GM18508 (cell line): Measurements from ENCODE around the gene AHCYL2.

Experiments used
- ATAC-seq: cut with Tn5 transposase; IDR thresholded peaks from one replicate; pipeline ENCODE4 v1.9.1; 2021; ENCODE audit warnings: moderate number of reproducible peaks; ENCODE audit not compliant: insufficient read depth, unreplicated experiment

The AHCYL2 gene

GRCh38 chr7:129375141-129375938, 150.5 kb downstream of the AHCYL2 start:
- no peak for ATAC-seq

GRCh38 chr7:129376076-129376777, 151.4 kb downstream of the AHCYL2 start:
- no peak for ATAC-seq

- no peak for ATAC-seq
These were observed 152.2 kb downstream of the AHCYL2 start for GRCh38 chr7:129376778-129377700.

GRCh38 chr7:129381710-129382484, 157.1 kb downstream of the AHCYL2 start:
- no peak for ATAC-seq

GRCh38 chr7:129383542-129384132, 158.8 kb downstream of the AHCYL2 start:
- ATAC-seq, result no peak

- no peak for ATAC-seq
These were observed 160.3 kb downstream of the AHCYL2 start for GRCh38 chr7:129385116-129385515.

- ATAC-seq, result no peak
These were observed 160.8 kb downstream of the AHCYL2 start for GRCh38 chr7:129385598-129385997.

GRCh38 chr7:129386506-129386905, 161.7 kb downstream of the AHCYL2 start:
- no peak for ATAC-seq

GRCh38 chr7:129387537-129387936, 162.7 kb downstream of the AHCYL2 start:
- ATAC-seq, result no peak

- ATAC-seq, result no peak
These were observed 163.7 kb downstream of the AHCYL2 start for GRCh38 chr7:129388333-129389098.

- no peak for ATAC-seq
These were observed 165.0 kb downstream of the AHCYL2 start for GRCh38 chr7:129389829-129390228.

- no peak for ATAC-seq
These were observed 165.5 kb downstream of the AHCYL2 start for GRCh38 chr7:129390314-129390713.

- ATAC-seq, result no peak
These were observed 166.8 kb downstream of the AHCYL2 start for GRCh38 chr7:129391546-129392171.

- no peak for ATAC-seq
These were observed 168.4 kb downstream of the AHCYL2 start for GRCh38 chr7:129393255-129393654.

- no peak for ATAC-seq
These were observed 169.3 kb downstream of the AHCYL2 start for GRCh38 chr7:129394101-129394500.

GRCh38 chr7:129394982-129395914, 170.4 kb downstream of the AHCYL2 start:
- ATAC-seq, result no peak

- no peak for ATAC-seq
These were observed 176.6 kb downstream of the AHCYL2 start for GRCh38 chr7:129401228-129401966.
